Ishikawa (cell line): ENCODE data around the gene CD99L2.

ENCODE experiments used
- CEBPB ChIP-seq: IDR thresholded peaks from 2 replicates; pipeline ENCODE4 v1.6.1; 2012
- CREB1 ChIP-seq: IDR thresholded peaks from 2 replicates; pipeline ENCODE4 v1.6.1; 2012; ENCODE audit warnings: low read depth
- EGR1 ChIP-seq: IDR thresholded peaks from 2 replicates; pipeline ENCODE4 v1.6.1; 2012
- EP300 ChIP-seq: IDR thresholded peaks from 2 replicates; pipeline ENCODE4 v1.6.1; 2012; ENCODE audit warnings: borderline replicate concordance
- FOXM1 ChIP-seq: IDR thresholded peaks from 2 replicates; pipeline ENCODE4 v1.6.1; 2012; ENCODE audit warnings: low read depth, borderline replicate concordance
- NFIC ChIP-seq: IDR thresholded peaks from 2 replicates; pipeline ENCODE4 v1.6.1; 2012
- RAD21 ChIP-seq: IDR thresholded peaks from 2 replicates; pipeline ENCODE4 v1.6.1; 2012; ENCODE audit warnings: low read depth
- TAF1 ChIP-seq: IDR thresholded peaks from 2 replicates; pipeline ENCODE4 v1.6.1; 2012; ENCODE audit warnings: low read depth, mild to moderate bottlenecking
- TCF12 ChIP-seq: IDR thresholded peaks from 2 replicates; pipeline ENCODE4 v1.6.1; 2012; ENCODE audit warnings: low read depth
- TEAD4 ChIP-seq: IDR thresholded peaks from 2 replicates; pipeline ENCODE4 v1.6.1; 2012
- ZBTB7A ChIP-seq: IDR thresholded peaks from 2 replicates; pipeline ENCODE4 v1.6.1; 2012; ENCODE audit warnings: low read depth
- TF ChIP-seq, protein P1 (sequence below): IDR thresholded peaks from 2 replicates; pipeline ENCODE4 v1.6.1; 2012; ENCODE audit warnings: low read depth, mild to moderate bottlenecking
- TF ChIP-seq, protein P2 (sequence below): IDR thresholded peaks from 2 replicates; pipeline ENCODE4 v1.6.1; 2012
- TF ChIP-seq, protein P3 (sequence below): IDR thresholded peaks from 2 replicates; pipeline ENCODE4 v1.6.1; 2012

DNA sequence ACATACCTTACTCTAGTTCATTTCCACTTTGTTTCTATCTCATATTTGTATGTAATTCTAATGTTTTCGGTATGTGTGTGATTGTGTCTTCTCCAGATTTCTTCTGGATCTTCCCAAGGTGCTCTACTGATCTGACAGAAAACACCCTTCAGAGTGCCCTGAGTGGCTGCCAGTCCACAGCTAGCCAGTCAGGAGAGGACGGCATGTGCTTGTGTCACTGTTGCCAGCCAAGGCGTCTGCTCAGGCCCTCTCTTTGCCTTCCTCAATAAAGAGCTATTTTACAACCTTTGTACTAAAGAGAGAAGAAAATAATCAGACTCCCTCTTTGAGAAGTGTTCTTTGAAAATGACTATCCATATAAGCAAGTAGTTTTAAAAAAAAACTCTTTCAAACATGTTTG, 29.0 kb downstream of the CD99L2 start:
- TF ChIP-seq CREB1 = no peak
- TF ChIP-seq, protein P1, sequence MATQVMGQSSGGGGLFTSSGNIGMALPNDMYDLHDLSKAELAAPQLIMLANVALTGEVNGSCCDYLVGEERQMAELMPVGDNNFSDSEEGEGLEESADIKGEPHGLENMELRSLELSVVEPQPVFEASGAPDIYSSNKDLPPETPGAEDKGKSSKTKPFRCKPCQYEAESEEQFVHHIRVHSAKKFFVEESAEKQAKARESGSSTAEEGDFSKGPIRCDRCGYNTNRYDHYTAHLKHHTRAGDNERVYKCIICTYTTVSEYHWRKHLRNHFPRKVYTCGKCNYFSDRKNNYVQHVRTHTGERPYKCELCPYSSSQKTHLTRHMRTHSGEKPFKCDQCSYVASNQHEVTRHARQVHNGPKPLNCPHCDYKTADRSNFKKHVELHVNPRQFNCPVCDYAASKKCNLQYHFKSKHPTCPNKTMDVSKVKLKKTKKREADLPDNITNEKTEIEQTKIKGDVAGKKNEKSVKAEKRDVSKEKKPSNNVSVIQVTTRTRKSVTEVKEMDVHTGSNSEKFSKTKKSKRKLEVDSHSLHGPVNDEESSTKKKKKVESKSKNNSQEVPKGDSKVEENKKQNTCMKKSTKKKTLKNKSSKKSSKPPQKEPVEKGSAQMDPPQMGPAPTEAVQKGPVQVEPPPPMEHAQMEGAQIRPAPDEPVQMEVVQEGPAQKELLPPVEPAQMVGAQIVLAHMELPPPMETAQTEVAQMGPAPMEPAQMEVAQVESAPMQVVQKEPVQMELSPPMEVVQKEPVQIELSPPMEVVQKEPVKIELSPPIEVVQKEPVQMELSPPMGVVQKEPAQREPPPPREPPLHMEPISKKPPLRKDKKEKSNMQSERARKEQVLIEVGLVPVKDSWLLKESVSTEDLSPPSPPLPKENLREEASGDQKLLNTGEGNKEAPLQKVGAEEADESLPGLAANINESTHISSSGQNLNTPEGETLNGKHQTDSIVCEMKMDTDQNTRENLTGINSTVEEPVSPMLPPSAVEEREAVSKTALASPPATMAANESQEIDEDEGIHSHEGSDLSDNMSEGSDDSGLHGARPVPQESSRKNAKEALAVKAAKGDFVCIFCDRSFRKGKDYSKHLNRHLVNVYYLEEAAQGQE = no peak
- no peak for TF ChIP-seq TAF1
- TF ChIP-seq, protein P2, sequence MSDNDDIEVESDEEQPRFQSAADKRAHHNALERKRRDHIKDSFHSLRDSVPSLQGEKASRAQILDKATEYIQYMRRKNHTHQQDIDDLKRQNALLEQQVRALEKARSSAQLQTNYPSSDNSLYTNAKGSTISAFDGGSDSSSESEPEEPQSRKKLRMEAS = no peak
- TF ChIP-seq TEAD4 = no peak
- TF ChIP-seq ZBTB7A = no peak
- TF ChIP-seq RAD21 = no peak
- TF ChIP-seq EGR1 = no peak
- TF ChIP-seq EP300 = no peak
- no peak for TF ChIP-seq TCF12
- TF ChIP-seq, protein P3, sequence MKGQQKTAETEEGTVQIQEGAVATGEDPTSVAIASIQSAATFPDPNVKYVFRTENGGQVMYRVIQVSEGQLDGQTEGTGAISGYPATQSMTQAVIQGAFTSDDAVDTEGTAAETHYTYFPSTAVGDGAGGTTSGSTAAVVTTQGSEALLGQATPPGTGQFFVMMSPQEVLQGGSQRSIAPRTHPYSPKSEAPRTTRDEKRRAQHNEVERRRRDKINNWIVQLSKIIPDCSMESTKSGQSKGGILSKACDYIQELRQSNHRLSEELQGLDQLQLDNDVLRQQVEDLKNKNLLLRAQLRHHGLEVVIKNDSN = no peak
- TF ChIP-seq FOXM1 = no peak
- TF ChIP-seq NFIC = no peak
- no peak for TF ChIP-seq CEBPB
